HG03457 (cell line): ENCODE measurements around the gene ANKRD36B.
"Not testable (repeated sequence)": the region's sequence is repeated elsewhere in the genome, so short reads cannot be mapped to it uniquely, and the experiment has no call there.

Source experiments
- ATAC-seq: cut with Tn5 transposase; IDR thresholded peaks from one replicate; pipeline ENCODE4 v1.9.1; 2021; ENCODE audit warnings: moderate number of reproducible peaks; ENCODE audit not compliant: unreplicated experiment

ANKRD36B gene

DNA sequence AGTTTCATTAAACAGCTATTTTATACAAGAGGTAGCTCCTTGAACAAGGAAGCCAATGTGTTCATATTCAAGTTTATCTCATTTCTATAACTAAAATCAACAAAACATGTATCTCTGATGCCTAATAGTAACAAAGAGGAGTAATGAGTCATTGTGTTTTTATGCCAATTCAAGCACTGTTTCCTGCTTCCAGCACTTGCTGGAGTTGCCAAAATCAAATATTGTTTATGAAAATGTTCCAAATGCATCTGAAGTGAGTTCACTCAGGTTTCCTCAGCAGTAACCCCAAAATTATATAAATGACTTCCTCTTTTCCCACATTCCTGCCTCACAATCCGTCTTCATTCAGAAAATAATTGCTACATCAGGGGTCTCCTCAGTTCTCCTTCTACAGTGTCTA lies 39.2 kb downstream of the ANKRD36B start:
- not testable (repeated sequence) for ATAC-seq

DNA sequence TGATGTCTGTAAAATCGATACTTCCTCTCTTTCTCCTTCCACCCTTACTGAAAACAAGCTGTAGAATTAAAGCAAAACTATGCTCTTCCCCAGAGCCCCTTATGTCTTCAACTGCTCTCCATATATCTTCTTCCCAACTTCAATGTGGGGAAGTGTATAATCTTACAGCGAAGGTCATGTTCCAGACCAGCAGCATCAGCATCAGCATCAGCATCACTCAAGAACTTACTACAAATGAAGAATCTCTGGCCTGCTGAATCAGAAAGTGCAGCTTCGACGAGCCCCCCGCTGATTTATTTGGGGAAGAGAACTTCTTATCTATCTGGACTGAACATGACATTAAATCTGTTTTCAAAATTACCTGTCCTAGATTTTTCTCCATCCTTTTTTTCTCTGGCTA lies 40.6 kb downstream of the ANKRD36B start:
- ATAC-seq = not testable (repeated sequence)

DNA sequence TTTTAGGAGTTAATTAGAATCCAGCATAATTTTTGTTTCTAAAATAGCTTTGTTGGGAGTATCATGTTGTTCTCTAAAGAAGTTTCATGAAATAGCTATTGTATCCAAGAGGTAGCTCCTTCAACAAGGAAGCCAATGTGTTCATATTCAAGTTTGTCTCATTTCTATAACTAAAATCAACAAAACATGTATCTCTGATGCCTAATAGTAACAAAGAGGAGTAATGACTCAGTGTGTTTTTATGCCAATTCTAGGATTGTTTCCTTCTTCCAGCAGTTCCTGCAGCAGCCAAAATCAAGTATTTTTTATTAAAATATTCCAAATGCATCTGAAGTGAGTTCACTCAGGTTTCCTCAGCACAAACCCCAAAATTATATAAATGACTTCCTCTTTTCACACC lies 41.1 kb downstream of the ANKRD36B start:
- ATAC-seq = not testable (repeated sequence)

DNA sequence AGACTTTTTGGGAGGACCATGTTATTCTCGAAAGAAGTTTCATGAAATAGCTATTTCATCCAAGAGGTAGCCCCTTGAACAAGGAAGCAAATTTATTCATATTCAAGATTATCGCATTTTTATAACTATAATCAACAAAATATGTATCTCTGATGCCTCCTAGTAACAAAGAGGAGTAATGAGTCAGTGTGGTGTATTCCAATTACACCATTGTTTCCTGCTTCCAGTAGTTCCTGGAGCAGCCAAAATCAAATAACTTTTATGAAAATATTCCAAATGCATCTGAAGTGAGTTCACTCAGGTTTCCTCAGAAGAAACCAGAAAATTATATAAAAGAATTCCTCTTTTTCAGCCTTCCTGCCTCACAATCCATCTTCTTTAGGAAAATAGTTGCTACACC lies 43.0 kb downstream of the ANKRD36B start:
- ATAC-seq = no peak

DNA sequence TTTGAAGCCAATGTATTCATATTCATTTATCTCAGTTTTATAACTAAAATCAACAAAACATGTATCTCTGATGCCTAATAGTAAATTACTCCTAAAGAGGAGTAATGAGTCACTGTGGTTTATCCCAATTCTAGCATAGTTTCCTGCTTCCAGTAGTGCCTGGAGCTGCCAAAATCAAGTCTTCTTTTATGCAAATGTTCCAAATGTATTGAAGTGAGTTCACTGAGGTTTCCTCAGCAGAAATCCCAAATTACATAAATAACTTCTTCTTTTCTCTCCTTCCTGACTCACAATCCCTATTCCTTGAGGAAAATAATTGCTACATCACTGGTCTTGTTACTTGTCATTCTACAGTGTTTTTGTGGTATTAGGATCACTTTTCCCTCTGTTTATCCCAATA lies 44.8 kb downstream of the ANKRD36B start:
- not testable (repeated sequence) for ATAC-seq

DNA sequence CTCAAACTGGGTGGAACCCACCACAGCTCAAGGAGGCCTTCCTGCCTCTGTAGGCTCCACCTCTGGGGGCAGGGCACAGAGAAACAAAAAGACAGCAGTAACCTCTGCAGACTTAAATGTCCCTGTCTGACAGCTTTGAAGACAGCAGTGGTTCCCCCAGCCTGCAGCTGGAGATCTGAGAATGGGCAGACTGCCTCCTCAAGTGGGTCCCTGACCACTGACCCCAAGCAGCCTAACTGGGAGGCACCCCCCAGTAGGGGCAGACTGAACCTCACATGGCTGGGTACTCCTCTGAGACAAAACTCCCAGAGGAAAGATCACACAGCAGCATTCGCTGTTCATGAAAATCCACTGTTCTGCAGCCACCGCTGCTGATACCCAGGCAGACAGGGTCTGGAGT lies 63.8 kb downstream of the ANKRD36B start:
- not testable (repeated sequence) for ATAC-seq

DNA sequence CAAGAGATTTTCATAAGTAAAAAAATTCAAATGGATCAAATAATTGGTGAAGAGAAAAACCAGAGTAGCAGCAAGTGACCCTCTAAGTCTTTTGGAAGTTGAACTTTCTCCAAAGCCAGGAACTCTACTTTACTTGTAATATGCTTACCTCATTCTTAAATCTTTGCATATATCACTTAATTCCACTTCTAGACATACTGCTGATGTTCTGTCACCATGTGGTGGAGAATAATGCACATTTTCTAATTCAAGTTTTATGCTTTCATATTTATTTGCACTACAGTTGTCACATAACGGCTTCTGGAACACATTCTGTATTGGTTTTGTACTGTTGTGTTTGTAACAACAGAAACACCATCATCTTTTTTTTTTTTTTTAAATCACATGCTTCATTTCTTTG lies 65.9 kb downstream of the ANKRD36B start:
- ATAC-seq = not testable (repeated sequence)

DNA sequence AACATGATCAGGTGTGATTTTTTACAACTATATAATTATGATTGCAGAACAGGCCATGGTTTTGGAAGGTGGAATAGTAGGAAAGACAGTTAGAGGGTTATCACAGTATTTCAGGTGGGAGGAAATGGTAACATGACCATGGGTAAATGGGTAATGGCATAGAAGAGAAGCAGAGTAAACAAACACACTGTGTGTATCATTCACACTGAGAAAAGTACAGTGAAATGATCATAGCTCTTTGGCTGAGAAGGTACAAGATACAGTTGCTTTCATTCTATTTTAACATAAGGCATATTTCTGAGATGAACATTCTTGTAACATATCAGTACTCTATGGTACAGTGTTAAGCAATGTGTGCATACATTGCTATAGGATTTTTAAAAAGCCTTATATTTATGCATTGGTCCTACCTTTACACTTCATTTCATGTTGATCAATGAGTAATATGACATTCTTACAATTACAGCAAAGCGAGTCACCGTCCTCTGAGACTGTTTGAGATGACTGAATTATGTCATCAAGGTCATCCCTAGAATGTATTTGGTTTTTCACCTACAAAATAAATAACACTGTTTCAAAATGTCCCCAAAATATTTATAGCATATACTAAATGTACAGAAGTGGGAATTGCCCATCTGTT lies 66.6 kb downstream of the ANKRD36B start:
- not testable (repeated sequence) for ATAC-seq

DNA sequence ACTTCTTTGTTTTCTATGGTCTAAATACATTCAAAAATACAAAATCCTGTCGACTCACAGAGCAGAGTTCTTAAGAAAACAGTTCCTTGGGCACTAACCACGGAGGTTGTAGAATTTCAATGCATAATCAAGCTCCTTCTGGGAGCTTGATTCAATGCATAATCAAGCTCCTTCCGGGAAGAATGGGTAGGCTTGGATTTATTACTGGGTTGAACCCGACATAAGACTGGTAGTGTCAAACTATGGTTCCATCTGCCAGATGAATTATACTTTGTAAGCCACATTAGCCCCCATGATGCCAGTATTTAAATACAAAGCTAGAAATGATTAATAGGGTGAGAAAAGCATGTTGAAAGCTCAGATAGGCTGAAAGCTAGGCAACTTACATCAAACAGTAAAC lies 94.0 kb downstream of the ANKRD36B start:
- ATAC-seq = not testable (repeated sequence)

DNA sequence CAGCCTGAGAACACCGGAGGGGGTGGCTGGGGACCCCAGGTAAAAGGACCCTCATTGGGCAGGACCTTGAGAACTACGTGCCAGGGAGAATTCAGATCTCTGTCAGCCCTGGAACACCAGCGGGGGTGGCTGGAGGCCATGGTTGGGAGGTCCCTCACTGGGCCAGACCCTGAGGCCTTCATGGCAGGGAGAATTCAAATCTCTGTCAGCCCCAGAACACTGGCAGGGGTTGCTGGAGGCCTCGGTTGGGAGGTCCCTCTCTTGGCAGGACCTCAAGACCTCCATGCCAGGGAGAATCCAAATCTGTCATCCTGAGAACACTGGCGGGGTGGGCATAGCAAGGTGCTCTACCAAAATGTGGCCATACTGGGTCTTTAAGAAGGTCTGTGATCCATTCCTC lies 99.5 kb downstream of the ANKRD36B start:
- ATAC-seq = not testable (repeated sequence)
